ENCODE data around the gene FILIP1L. TPM values are rescaled to one million over a fixed set of nuclear protein-coding genes. Genes with fewer than 3 reads are reported as not detected.
A peak's percentile ranks its signal among the peaks of the same experiment; 100 is the strongest.

Gene FILIP1L
- total RNA-seq, 4 donors from 2014 or later: 87.1 to 115 (median 99.6) TPM

DNA sequence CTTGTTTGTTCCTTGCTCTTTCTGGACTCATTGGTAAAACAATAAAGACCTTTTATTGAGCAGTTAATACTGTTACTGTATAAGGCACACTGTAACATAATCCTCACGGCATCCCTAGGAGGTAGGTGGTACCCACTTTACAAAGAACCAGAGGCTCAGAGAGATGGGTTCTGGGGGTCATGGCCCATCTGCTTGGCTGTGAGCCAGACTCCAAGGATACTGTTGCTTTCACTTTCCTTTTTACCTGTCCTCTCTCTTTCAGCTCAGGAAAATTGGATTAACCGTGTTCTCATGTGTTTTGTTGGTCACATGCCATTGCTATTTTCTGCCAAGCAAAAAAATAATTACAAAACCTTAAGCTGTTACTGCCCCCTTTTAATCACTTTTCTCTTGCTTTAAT lies 34.8 kb upstream of the FILIP1L start:
- Histone ChIP-seq H3K36me3 (no peaks in the 10 kb centered on the region), H3K4me1 (peaks cover 20 to 25% of the 10 kb centered on the region in 2 donors), H3K27ac (peak overlapping the region in 3 of 4 donors; percentile 45 to 63 (median 58)), H3K9me3 (no peaks in the 10 kb centered on the region), H3K4me3 (no peak overlapping the region), H3K27me3 (no peaks in the 10 kb centered on the region)
- no peak for DNase-seq
- intact Hi-C loops (cut with DNase I; ENCODE audit: low total_unique reads) (no loop called here), in situ Hi-C loops (cut with MboI; ENCODE audit: low sequenced_read_pairs in 4 of 4) (no loop called here)
- TF ChIP-seq POLR2A (IDR thresholded peaks at IDR 0.05): no peak
- TF ChIP-seq, protein P1, sequence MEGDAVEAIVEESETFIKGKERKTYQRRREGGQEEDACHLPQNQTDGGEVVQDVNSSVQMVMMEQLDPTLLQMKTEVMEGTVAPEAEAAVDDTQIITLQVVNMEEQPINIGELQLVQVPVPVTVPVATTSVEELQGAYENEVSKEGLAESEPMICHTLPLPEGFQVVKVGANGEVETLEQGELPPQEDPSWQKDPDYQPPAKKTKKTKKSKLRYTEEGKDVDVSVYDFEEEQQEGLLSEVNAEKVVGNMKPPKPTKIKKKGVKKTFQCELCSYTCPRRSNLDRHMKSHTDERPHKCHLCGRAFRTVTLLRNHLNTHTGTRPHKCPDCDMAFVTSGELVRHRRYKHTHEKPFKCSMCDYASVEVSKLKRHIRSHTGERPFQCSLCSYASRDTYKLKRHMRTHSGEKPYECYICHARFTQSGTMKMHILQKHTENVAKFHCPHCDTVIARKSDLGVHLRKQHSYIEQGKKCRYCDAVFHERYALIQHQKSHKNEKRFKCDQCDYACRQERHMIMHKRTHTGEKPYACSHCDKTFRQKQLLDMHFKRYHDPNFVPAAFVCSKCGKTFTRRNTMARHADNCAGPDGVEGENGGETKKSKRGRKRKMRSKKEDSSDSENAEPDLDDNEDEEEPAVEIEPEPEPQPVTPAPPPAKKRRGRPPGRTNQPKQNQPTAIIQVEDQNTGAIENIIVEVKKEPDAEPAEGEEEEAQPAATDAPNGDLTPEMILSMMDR (IDR thresholded peaks at IDR 0.05 in 4 of 5, conservative IDR thresholded peaks at IDR 0.05 in 1 of 5): no peak
- ATAC-seq: no peak

DNA sequence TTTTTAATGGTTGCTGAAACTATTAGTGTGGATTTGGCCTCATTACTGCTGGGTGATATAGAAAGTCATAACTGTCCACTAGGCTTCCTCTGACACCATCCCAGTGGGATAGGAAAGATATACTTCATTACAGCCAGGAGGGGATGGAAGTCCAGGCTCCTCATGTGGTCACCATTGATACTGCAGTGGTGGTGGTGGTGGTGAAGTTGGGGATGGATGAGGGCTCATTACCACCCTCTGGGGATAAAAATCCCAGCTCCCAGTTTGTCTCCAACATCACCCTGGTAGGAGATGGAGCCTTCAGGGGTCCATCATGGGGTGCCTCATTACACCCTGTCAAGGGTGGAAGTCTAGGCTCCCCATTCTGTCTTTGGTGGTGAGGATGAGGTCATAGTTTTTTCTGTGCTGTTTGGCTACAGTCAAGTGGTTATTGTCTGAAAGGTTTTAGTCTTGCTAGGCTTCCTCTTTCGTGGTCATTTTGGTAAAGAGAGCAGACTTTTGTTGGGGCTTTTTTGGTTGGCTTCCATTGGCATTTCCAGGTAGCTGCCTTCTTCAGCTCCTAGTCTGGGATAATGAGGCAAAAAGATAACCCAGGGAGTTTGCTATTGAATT lies 30.1 kb upstream of the FILIP1L start:
- intact Hi-C loops (cut with DNase I; ENCODE audit: low total_unique reads) (no loop called here), in situ Hi-C loops (cut with MboI; ENCODE audit: low sequenced_read_pairs in 4 of 4) (no loop called here)
- Histone ChIP-seq H3K27ac (no peak overlapping the region), H3K4me3 (no peak overlapping the region), H3K4me1 (peaks cover 2 to 4% of the 10 kb centered on the region in 2 donors), H3K27me3 (no peaks in the 10 kb centered on the region), H3K9me3 (peaks cover 0 to 5% (median 0%) of the 10 kb centered on the region in 3 donors), H3K36me3 (no peaks in the 10 kb centered on the region)
- TF ChIP-seq POLR2A (IDR thresholded peaks at IDR 0.05): no peak
- TF ChIP-seq, protein P1 (IDR thresholded peaks at IDR 0.05 in 4 of 5, conservative IDR thresholded peaks at IDR 0.05 in 1 of 5): no peak
- DNase-seq (no peak), ATAC-seq (no peak)

DNA sequence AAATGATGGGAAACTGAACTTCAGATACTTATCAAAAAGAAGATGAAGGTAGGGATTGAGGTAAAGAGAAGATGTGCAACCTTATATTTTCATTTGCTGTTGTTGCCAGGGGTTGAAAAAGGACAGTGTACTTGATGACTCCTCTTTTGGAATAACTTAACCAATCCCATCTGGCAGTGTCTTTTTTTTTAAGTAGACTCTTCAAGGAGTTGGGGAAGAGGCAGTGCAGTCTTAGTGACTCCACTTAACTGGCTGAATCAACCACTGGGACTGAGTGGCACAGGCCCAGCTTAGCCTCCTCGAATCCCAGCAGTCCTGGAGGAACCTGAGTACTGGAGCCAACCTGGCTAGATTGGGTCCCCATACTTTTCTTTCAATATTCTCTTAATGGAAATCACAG lies 27.3 kb upstream of the FILIP1L start:
- peaks cover 0 to 5% (median 0%) of the 10 kb centered on the region in 3 donors for H3K9me3 ChIP-seq
- ATAC-seq: no peak
- in situ Hi-C loops (cut with MboI; ENCODE audit: low sequenced_read_pairs in 4 of 4): no loop called here

DNA sequence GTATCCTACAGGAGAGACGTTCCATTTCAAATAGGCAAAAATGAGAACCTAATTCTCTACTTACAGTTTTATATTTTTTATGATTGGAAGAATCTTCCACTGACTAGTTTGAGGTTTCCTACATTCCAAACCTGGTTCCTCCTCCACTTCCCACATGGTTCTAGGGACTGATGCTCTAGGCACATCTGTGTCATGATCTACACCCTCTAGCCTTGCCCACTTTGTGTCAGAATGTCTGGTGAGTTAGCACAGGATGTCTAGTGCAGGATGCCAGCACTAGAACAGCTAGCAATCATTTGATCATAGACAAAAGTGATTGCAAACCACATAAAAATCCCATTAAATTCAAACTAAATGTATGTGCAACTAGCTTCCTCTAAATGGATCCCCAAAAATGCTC lies 26.7 kb upstream of the FILIP1L start:
- no peak for ATAC-seq
- DNase-seq: no peak
- intact Hi-C loops (cut with DNase I; ENCODE audit: low total_unique reads): no loop called here
- Histone ChIP-seq H3K27me3 (no peaks in the 10 kb centered on the region), H3K9me3 (peaks cover 0 to 5% (median 0%) of the 10 kb centered on the region in 3 donors), H3K27ac (no peak overlapping the region), H3K36me3 (no peaks in the 10 kb centered on the region), H3K4me3 (no peak overlapping the region), H3K4me1 (peaks cover 0 to 8% of the 10 kb centered on the region in 2 donors)
- in situ Hi-C loops (cut with MboI; ENCODE audit: low sequenced_read_pairs in 4 of 4): no loop called here
- TF ChIP-seq, protein P1 (IDR thresholded peaks at IDR 0.05 in 4 of 5, conservative IDR thresholded peaks at IDR 0.05 in 1 of 5): no peak
- TF ChIP-seq POLR2A (IDR thresholded peaks at IDR 0.05): no peak

More for the DNA sequence above, 27.3 kb upstream of the FILIP1L start:
- no peaks in the 10 kb centered on the region for H3K36me3 ChIP-seq
- peaks cover 0 to 3% of the 10 kb centered on the region in 2 donors for H3K4me1 ChIP-seq
- TF ChIP-seq POLR2A (IDR thresholded peaks at IDR 0.05): no peak
- TF ChIP-seq, protein P1 (IDR thresholded peaks at IDR 0.05 in 4 of 5, conservative IDR thresholded peaks at IDR 0.05 in 1 of 5): no peak
- H3K27me3 ChIP-seq: no peaks in the 10 kb centered on the region
- H3K4me3 ChIP-seq: no peak overlapping the region
- intact Hi-C loops (cut with DNase I; ENCODE audit: low total_unique reads): no loop called here
- no peak for DNase-seq
- H3K27ac ChIP-seq: no peak overlapping the region
